ENCODE data around the gene DCAF6. TPM values are rescaled to one million over a fixed set of nuclear protein-coding genes. Genes with fewer than 3 reads are reported as not detected.

DCAF6 gene
- total RNA-seq, 1 donor from 2014 or later = 42.7 TPM

DNA sequence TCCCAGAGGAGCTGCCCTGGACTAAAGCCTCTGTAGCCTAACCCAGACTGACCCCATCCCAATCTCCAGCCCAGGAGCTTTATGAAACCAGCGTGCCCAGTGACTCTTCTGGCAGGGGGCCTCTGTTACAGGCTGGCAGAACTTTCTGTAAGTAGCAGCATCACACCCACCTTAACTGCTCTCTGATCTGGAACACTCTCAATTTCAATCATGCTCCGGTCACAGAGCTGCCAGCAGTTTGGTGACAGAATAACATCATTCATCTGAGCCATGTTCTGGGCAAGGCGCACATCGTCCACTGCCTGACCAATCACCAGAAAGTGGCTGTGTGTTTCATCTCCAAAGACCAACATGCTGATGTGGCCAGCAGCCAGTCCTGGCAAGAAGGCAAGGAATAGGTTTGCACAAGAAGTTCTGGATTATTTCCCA, 37.2 kb upstream of the DCAF6 start:
- Mint-ChIP-seq H3K4me1 (ENCODE audit: low read depth) (peaks cover 5% of the 10 kb centered on the region), H3K9me3 (ENCODE audit: low read depth) (no peaks in the 10 kb centered on the region), H3K27ac (no peak overlapping the region), H3K36me3 (ENCODE audit: insufficient read depth) (no peaks in the 10 kb centered on the region), H3K4me3 (ENCODE audit: low read depth) (no peak overlapping the region), H3K27me3 (no peaks in the 10 kb centered on the region)
- TF ChIP-seq, protein P1, sequence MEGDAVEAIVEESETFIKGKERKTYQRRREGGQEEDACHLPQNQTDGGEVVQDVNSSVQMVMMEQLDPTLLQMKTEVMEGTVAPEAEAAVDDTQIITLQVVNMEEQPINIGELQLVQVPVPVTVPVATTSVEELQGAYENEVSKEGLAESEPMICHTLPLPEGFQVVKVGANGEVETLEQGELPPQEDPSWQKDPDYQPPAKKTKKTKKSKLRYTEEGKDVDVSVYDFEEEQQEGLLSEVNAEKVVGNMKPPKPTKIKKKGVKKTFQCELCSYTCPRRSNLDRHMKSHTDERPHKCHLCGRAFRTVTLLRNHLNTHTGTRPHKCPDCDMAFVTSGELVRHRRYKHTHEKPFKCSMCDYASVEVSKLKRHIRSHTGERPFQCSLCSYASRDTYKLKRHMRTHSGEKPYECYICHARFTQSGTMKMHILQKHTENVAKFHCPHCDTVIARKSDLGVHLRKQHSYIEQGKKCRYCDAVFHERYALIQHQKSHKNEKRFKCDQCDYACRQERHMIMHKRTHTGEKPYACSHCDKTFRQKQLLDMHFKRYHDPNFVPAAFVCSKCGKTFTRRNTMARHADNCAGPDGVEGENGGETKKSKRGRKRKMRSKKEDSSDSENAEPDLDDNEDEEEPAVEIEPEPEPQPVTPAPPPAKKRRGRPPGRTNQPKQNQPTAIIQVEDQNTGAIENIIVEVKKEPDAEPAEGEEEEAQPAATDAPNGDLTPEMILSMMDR (IDR thresholded peaks at IDR 0.05; ENCODE audit: unreplicated experiment) = no peak
- DNase-seq (ENCODE audit: low spot score, unreplicated experiment) = no peak

DNA sequence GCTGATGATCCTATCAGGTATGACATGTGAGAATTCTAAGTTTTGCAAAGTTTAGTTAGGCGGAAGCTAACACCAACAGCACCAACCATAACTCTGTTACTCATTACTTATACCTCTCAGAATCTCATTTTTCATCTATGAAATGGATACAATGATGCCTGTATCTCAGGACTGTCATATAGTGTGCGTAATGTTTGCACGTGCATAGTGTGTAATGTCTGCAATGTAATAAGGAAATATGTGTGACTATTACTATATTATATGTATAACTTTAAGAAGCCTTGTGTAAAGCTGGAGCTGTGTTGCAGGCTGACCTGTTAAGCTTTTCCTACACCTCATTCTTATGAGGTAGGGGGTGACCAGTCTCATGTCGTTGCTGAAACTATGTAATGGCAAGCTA, 35.6 kb upstream of the DCAF6 start:
- Mint-ChIP-seq H3K4me3 (ENCODE audit: low read depth) (no peak overlapping the region), H3K27ac (no peak overlapping the region), H3K4me1 (ENCODE audit: low read depth) (peaks cover 16% of the 10 kb centered on the region), H3K9me3 (ENCODE audit: low read depth) (no peaks in the 10 kb centered on the region), H3K36me3 (ENCODE audit: insufficient read depth) (no peaks in the 10 kb centered on the region), H3K27me3 (no peaks in the 10 kb centered on the region)
- TF ChIP-seq, protein P1 (IDR thresholded peaks at IDR 0.05; ENCODE audit: unreplicated experiment) = no peak
- no peak for DNase-seq (ENCODE audit: low spot score, unreplicated experiment)

DNA sequence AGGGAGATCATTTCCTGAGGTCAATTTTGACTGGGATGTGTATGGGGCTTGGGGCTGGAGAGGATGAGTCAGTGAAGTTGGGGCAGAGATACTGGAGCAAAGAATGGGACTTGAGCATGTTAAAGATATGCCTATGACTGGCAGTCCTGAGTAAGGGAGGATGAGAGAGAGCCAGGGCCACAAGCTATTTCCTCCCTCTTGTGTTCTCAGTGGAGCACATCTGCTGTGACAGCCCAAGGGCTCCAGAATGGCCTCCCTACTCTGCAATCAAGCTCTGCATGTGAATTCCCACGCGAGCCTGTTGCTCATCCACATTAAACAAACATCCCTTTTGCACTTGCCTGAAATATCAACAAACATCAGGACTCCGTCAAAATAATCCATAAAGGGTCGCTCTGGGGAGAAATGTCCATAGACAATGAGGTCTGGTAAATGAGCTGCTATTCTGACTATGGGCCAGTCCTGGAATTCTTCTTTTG, 31.8 kb upstream of the DCAF6 start:
- H3K27me3 Mint-ChIP-seq = no peaks in the 10 kb centered on the region
- no peak overlapping the region for H3K27ac Mint-ChIP-seq
- TF ChIP-seq, protein P1 (IDR thresholded peaks at IDR 0.05; ENCODE audit: unreplicated experiment) = no peak
- DNase-seq (ENCODE audit: low spot score, unreplicated experiment) = no peak
- peaks cover 7% of the 10 kb centered on the region for H3K9me3 Mint-ChIP-seq (ENCODE audit: low read depth)
- no peak overlapping the region for H3K4me3 Mint-ChIP-seq (ENCODE audit: low read depth)
- H3K4me1 Mint-ChIP-seq (ENCODE audit: low read depth) = peaks cover 16% of the 10 kb centered on the region
- no peaks in the 10 kb centered on the region for H3K36me3 Mint-ChIP-seq (ENCODE audit: insufficient read depth)

DNA sequence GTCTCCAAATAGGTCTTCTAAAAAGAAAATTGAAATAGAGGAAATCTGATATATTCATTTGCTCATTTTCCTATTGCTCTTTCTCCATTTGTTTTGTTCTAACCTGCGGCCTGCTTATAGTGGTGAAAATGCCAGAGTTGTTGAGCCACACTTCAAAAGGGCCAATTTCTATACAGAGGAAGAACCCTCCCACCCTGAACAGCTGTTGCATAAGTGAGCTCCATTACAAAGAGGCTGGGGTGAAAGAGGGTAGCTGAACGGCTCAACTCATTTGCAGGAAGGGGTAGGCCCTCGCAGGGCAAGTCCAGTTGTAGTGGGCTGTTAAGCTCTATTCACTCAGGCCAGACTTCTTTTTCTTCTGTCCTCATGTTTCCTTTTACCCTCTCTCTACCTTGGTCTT, 31.3 kb upstream of the DCAF6 start:
- peaks cover 2% of the 10 kb centered on the region for H3K36me3 Mint-ChIP-seq (ENCODE audit: insufficient read depth)
- H3K27ac Mint-ChIP-seq = peak overlapping the region; percentile 68
- TF ChIP-seq, protein P1 (IDR thresholded peaks at IDR 0.05; ENCODE audit: unreplicated experiment) = no peak
- H3K27me3 Mint-ChIP-seq = no peaks in the 10 kb centered on the region
- H3K4me3 Mint-ChIP-seq (ENCODE audit: low read depth) = no peak overlapping the region
- H3K9me3 Mint-ChIP-seq (ENCODE audit: low read depth) = peaks cover 11% of the 10 kb centered on the region
- peaks cover 16% of the 10 kb centered on the region for H3K4me1 Mint-ChIP-seq (ENCODE audit: low read depth)
- no peak for DNase-seq (ENCODE audit: low spot score, unreplicated experiment)

DNA sequence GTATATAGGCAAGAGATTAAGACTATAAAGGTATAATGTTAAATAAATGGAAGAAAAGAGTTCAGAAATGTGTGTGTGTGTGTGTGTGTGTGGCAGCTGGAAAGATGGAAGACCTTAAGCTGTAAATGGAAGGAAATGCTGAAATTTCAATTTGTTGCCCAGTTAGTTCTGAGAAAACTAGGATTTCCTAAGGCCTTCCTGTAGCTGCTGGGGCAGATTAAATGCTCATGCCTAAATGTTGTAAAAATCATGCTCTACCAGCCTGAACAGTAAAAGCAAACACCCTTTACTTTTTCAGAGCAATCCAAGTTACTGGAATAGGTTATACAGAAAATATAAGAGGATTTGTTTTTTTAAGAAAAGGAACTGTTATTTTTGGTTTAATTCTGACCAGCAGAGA, 30.8 kb upstream of the DCAF6 start:
- Mint-ChIP-seq H3K4me1 (ENCODE audit: low read depth) (peaks cover 16% of the 10 kb centered on the region), H3K27ac (no peak overlapping the region), H3K36me3 (ENCODE audit: insufficient read depth) (peaks cover 5% of the 10 kb centered on the region), H3K9me3 (ENCODE audit: low read depth) (peaks cover 14% of the 10 kb centered on the region), H3K4me3 (ENCODE audit: low read depth) (no peak overlapping the region), H3K27me3 (no peaks in the 10 kb centered on the region)
- TF ChIP-seq, protein P1 (IDR thresholded peaks at IDR 0.05; ENCODE audit: unreplicated experiment) = no peak
- DNase-seq (ENCODE audit: low spot score, unreplicated experiment) = no peak
